Mesodermal cell (in vitro differentiated cells): ENCODE results near the gene SLC6A11.

Experiments used
- H3K27ac ChIP-seq: 2 replicates; pipeline ENCODE4 v1.7.0; 2013; ENCODE audit warnings: mild to moderate bottlenecking, low read depth, low read length, moderate library complexity; ENCODE audit not compliant: severe bottlenecking
- H3K36me3 ChIP-seq: 2 replicates; pipeline ENCODE4 v1.7.1; 2013; ENCODE audit warnings: mild to moderate bottlenecking, low read length, moderate library complexity; ENCODE audit not compliant: control insufficient read depth, insufficient read depth
- H3K4me1 ChIP-seq: one replicate; pipeline ENCODE4 v1.7.1; 2013; ENCODE audit warnings: mild to moderate bottlenecking, low read length; ENCODE audit not compliant: insufficient read depth, control insufficient read depth, poor library complexity, severe bottlenecking
- H3K4me3 ChIP-seq: 2 replicates; pipeline ENCODE4 v1.7.0; 2013; ENCODE audit warnings: low read length, control low read depth, mild to moderate bottlenecking; ENCODE audit not compliant: insufficient read depth, poor library complexity, severe bottlenecking; ENCODE audit errors: extremely low read depth
- H3K9me3 ChIP-seq: 2 replicates; pipeline ENCODE4 v1.7.1; 2013; ENCODE audit warnings: mild to moderate bottlenecking, low read length, moderate library complexity; ENCODE audit not compliant: control insufficient read depth
- WGBS, 2 experiments: methylation state at CpG; one replicate each; pipeline ENCODE4 v1.1.5; 2013; ENCODE audit warnings: missing lambda C conversion rate in 2 of 2; ENCODE audit not compliant: insufficient coverage in 2 of 2; 5-methylcytosine and 5-hydroxymethylcytosine counted together

SLC6A11 gene

GRCh38 chr3:10888518-10889090 lies 72.6 kb downstream of the SLC6A11 start:
- Histone ChIP-seq H3K27ac (no peak overlapping the region), H3K36me3 (no peaks in the 10 kb centered on the region), H3K9me3 (peaks cover 16% of the 10 kb centered on the region), H3K4me1 (no peaks in the 10 kb centered on the region), H3K4me3 (no peak overlapping the region)
- 86% methylated on average over 3 of the region's 3 CpGs for WGBS, 2 experiments

- Histone ChIP-seq H3K9me3 (peaks cover 16% of the 10 kb centered on the region), H3K36me3 (no peaks in the 10 kb centered on the region), H3K4me1 (no peaks in the 10 kb centered on the region), H3K27ac (no peak overlapping the region), H3K4me3 (no peak overlapping the region)
- 83% methylated on average over 1 of the region's 2 CpGs; no CpG with 5 or more reads in 1 of the 2 experiments for WGBS, 2 experiments
These were observed 73.4 kb downstream of the SLC6A11 start for GRCh38 chr3:10889206-10889960.

- H3K27ac ChIP-seq = no peak overlapping the region
- no peak overlapping the region for H3K4me3 ChIP-seq
- H3K9me3 ChIP-seq = peaks cover 16% of the 10 kb centered on the region
- WGBS, 2 experiments = 71 to 86% methylated on average over 1 of the region's 1 CpG
- H3K4me1 ChIP-seq = no peaks in the 10 kb centered on the region
- H3K36me3 ChIP-seq = no peaks in the 10 kb centered on the region
These were observed 74.6 kb downstream of the SLC6A11 start for GRCh38 chr3:10890665-10891064.

GRCh38 chr3:10892622-10893021 lies 76.6 kb downstream of the SLC6A11 start:
- WGBS, 2 experiments = 81 to 87% methylated on average over 3 of the region's 5 CpGs
- no peak overlapping the region for H3K27ac ChIP-seq
- H3K9me3 ChIP-seq = peaks cover 16% of the 10 kb centered on the region
- H3K36me3 ChIP-seq = no peaks in the 10 kb centered on the region
- H3K4me3 ChIP-seq = no peak overlapping the region
- H3K4me1 ChIP-seq = no peaks in the 10 kb centered on the region

GRCh38 chr3:10901296-10901945 lies 85.4 kb downstream of the SLC6A11 start:
- H3K9me3 ChIP-seq = peaks cover 6% of the 10 kb centered on the region
- no peaks in the 10 kb centered on the region for H3K4me1 ChIP-seq
- H3K4me3 ChIP-seq = no peak overlapping the region
- no peak overlapping the region for H3K27ac ChIP-seq
- WGBS, 2 experiments = 77 to 84% methylated on average over 9 to 11 of the region's 13 CpGs
- H3K36me3 ChIP-seq = no peaks in the 10 kb centered on the region

- Histone ChIP-seq H3K4me1 (no peaks in the 10 kb centered on the region), H3K27ac (no peak overlapping the region), H3K4me3 (no peak overlapping the region), H3K9me3 (peaks cover 20% of the 10 kb centered on the region), H3K36me3 (no peaks in the 10 kb centered on the region)
- WGBS, 2 experiments = 89 to 100% methylated on average over 1 of the region's 1 CpG
These were observed 91.2 kb downstream of the SLC6A11 start for GRCh38 chr3:10907262-10907661.

- Histone ChIP-seq H3K36me3 (no peaks in the 10 kb centered on the region), H3K27ac (no peak overlapping the region), H3K4me3 (no peak overlapping the region), H3K4me1 (no peaks in the 10 kb centered on the region), H3K9me3 (peaks cover 20% of the 10 kb centered on the region)
- WGBS, 2 experiments = 100% methylated on average over 1 of the region's 3 CpGs; no CpG with 5 or more reads in 1 of the 2 experiments
These were observed 94.3 kb downstream of the SLC6A11 start for GRCh38 chr3:10910367-10910766.

GRCh38 chr3:10911350-10912002 lies 95.4 kb downstream of the SLC6A11 start:
- H3K4me3 ChIP-seq = no peak overlapping the region
- peaks cover 13% of the 10 kb centered on the region for H3K9me3 ChIP-seq
- H3K27ac ChIP-seq = no peak overlapping the region
- WGBS, 2 experiments = 60 to 85% methylated on average over 1 to 2 of the region's 2 CpGs
- no peaks in the 10 kb centered on the region for H3K36me3 ChIP-seq
- H3K4me1 ChIP-seq = no peaks in the 10 kb centered on the region

- Histone ChIP-seq H3K27ac (no peak overlapping the region), H3K4me3 (no peak overlapping the region), H3K36me3 (no peaks in the 10 kb centered on the region), H3K4me1 (no peaks in the 10 kb centered on the region), H3K9me3 (peaks cover 2% of the 10 kb centered on the region)
- 96 to 100% methylated on average over 1 to 3 of the region's 3 CpGs for WGBS, 2 experiments
These were observed 96.8 kb downstream of the SLC6A11 start for GRCh38 chr3:10912786-10913185.

GRCh38 chr3:10915376-10915775 lies 99.3 kb downstream of the SLC6A11 start:
- WGBS, 2 experiments = 60 to 80% methylated on average over 1 to 2 of the region's 5 CpGs
- no peak overlapping the region for H3K4me3 ChIP-seq
- no peaks in the 10 kb centered on the region for H3K36me3 ChIP-seq
- no peaks in the 10 kb centered on the region for H3K9me3 ChIP-seq
- no peaks in the 10 kb centered on the region for H3K4me1 ChIP-seq
- no peak overlapping the region for H3K27ac ChIP-seq
